GM21576 (cell line): ENCODE measurements around the gene NELFB.
"Not testable (repeated sequence)": the region's sequence is repeated elsewhere in the genome, so short reads cannot be mapped to it uniquely, and the experiment has no call there.

Experiments
- ATAC-seq: cut with Tn5 transposase; IDR thresholded peaks from one replicate; pipeline ENCODE4 v1.9.1; 2021; ENCODE audit warnings: mild to moderate bottlenecking, moderate library complexity; ENCODE audit not compliant: unreplicated experiment

The NELFB gene

DNA sequence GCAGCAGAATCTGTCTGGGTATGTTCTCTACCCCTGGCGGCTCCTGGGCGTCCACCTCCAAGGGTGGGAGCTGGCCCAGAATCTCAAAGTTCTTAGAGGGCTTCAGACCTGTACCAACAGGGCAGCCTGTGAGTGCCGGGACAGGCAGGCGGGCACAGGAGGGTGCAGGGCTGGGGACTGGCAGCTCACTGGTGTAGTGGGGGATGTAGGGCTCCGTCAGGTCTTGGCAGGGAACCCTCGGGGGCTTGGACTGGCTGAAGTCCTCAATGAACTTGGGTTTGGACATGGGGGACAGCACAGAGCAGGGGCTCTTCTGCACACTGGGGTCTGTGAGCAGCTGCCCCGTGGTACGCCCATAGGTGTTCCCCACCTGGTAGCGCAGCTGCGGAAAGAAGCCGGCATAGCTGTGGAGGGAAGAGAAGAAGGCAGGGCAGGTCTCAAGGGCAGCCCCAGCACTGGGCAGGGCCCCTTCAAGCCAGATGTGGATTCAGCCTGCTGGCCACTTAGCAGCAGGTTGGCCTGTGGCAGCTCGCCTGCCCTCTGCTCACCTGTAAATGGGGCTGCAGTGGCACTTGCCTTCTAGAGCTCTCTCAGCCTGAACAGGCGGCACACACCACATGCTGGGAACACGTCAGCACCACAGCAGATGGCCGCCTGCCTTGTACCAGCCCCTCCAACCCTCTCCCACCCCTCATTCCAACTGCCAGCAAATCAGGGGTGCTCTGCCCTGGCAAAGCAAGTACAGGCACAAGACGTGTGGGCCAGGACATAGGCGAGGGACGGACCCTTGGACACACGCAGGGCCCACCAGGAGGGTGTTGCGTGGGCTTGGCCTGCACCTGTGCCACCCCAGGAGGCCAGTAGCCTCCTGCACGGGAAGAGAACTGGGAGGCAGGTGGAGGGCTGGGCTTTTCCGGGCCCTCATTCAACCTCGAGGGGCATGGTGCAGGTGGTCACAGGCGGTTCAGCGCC, 9.4 kb upstream of the NELFB start:
- ATAC-seq = no peak

DNA sequence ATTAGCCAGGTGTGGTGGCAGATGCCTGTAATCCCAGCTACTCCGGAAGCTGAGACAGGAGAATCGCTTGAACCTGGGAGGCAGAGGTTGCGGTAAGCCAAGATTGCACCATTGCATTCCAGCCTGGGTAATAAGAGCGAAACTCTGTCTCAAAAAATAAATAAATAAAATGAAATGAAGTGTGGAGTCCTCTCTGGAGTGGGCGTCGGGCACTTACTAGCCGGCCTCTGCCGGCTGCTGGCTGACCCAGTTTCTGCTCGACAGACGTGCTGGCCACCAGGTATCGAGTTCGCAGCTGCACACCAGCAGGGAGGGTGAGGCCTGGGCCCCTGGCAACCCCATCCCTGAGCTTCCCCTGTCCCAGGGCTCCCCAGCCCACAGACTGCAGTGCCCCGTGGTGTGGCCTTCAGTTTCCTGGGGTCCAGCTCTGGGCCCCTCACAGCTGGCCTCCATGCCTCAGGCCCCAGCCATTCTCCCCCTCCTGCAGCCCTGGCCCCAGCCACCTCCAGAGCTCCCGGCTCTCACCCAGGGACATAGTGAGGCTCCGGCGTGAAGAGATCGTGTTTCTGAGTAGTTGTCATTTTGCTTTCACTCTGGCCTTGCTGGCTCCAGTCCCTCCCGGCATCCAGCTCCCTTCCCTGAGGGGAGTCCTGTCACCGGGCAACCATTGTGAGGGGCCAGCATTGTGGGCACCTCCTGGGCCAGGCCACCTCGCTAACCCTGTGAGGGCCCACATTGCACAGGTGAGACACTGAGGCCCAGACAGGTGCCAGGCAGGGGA, 7.8 kb upstream of the NELFB start:
- no peak for ATAC-seq

DNA sequence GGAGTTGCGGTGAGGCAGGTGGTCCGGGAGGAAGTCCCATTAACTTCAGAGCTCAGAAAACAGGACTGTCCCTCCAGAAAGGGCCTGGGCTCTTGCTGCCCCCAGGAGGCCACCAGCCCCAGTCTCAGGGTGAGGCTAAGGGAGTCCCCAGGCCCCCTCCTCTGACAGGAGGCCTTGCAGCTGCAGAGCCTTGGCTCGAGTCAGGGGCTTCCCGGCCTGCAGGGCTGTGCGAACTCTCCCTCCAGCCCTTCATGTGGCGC, 7.3 kb upstream of the NELFB start:
- ATAC-seq = no peak

DNA sequence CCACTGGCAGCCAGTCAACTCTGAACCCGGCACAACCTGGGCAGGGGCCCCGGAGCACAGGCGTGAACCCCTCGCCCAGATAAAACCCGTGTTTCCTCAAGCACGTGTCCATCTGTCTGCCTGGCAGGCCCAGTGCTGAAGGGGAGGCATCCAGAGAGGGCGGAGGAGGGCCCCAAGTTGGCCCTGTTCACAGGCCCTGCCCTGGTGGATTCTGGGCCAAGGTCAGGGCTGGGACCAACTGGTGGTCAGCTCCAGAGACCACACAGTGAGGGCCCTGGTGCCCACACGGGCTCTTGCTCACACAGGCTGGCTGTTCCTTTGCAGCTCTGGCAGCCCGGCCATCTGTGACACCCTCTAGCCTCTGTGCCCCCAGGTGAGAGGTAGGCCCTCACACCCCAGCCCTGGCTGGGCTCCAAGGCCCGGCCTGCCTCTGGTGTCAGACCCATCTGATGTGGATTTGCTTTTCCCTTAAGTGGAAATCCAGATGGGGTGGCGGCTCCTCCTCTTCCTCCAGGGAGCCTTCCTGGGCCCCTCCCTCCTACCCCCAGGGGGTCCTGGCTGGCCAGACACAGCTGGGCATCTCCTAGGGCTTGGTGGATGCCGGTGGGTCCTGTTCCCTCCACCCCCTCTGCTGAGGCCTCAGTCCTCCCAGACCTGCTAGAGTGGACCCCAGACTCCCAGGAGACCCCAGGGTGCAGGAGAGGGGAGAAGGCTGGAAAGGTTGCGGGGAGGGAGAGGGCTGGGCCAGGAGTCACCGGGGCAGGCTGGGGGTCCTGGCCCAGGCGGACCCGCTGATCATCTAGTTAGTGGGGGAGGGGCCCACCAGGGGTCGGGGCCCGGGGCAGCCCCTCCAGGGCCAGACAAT, 4.6 kb upstream of the NELFB start:
- no peak for ATAC-seq

DNA sequence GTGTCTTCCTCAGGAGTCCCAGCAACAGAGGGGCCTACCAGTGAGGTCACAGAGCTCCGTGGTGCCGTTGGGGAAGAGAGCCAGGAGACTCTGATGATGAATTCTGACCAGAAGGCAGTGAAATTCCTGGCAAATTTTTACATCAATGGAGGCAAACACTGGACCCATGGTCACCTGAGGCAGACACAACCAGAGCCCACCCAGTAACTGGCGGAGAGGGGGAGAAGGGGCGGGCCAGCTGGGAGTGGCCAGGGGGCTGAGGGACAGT, 4.0 kb upstream of the NELFB start, which contains the start of gene STPG3:
TSS of gene STPG3 (plus strand) at position 93 of the 268 bp plus-strand sequence. CDS start at position 94, 1 bp downstream.
- no peak for ATAC-seq

DNA sequence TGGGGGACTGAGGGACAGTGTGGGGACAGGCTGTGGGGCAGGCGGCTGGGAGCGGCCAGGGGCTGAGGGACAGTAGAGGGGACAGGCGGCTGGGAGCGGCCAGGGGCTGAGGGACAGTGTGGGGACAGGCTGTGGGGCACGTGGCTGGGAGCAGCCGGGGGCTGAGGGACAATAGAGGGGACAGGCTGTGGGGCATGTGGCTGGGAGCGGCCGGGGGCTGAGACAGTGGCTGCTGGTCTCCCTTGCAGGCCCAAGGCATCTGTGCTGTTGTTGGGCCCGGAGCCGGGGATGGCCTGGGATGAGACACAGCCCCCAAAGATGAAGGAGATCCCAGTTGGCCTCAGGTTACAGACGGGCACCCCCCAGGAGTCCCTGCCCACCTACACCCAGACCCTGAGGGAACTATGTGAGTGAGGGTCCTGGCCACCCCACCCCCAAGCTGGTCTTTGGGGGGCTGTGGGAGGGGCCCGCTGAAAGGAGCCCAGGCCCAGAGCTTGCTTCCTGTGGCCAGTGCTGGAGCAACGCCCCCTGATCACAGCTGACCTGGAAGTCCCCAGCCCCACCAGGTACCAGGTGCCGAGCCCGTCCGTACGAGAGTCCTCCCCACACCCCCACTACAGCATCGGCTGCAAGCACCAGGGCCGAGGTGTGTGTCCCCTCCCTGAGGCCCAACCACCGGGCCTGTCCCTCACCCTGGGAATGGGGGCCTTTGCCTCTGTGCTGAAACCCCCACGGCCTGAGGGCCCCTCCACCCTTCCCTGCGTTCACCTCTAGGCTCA, 3.4 kb upstream of the NELFB start:
- no peak for ATAC-seq

DNA sequence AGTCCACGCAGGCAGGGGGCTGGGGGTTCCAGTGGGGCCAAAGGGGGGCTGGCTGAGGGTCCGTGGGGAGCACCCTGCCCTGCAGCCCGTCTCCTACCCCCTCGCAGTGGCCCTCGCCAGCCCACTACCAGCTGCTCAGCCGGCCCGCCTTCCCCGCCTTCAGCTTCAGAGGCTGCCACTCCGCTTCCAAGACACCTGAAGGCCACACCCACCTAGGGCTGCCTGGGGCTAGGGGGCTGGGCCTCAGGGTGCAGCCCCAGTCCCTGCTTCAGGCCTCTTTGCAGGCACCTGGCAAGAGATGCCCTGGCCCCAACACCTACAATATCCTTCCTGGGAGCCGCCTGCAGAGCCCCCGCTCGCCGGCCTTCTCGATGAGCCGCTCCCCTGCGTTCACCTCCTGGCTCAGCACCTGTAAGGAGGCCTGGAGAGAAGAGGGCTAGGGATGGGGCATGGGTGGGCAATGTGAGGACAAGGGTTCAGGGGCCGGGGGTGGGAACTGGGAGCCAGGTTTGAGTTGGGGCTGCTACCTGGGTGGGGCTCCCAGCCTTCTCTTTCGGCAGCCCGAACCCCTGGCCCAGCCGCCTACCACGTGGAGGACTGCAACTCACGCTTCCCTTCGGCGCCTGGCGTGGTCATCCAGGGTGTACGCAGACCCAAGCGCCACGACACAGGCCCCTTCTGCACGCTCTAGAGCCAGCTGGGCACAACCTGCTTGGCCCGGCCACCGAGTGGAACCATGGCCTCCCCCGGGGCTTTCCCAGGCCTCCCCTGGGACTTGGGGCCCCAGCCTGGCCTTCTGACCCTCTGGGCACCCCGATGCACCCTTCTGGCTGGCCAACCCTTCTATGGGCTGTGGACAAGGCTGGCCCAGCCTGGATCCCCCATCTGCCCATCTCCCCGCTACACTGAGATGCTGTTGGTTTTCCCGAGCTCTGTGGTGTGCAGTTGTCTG, 2.3 kb upstream of the NELFB start:
- ATAC-seq = no peak

DNA sequence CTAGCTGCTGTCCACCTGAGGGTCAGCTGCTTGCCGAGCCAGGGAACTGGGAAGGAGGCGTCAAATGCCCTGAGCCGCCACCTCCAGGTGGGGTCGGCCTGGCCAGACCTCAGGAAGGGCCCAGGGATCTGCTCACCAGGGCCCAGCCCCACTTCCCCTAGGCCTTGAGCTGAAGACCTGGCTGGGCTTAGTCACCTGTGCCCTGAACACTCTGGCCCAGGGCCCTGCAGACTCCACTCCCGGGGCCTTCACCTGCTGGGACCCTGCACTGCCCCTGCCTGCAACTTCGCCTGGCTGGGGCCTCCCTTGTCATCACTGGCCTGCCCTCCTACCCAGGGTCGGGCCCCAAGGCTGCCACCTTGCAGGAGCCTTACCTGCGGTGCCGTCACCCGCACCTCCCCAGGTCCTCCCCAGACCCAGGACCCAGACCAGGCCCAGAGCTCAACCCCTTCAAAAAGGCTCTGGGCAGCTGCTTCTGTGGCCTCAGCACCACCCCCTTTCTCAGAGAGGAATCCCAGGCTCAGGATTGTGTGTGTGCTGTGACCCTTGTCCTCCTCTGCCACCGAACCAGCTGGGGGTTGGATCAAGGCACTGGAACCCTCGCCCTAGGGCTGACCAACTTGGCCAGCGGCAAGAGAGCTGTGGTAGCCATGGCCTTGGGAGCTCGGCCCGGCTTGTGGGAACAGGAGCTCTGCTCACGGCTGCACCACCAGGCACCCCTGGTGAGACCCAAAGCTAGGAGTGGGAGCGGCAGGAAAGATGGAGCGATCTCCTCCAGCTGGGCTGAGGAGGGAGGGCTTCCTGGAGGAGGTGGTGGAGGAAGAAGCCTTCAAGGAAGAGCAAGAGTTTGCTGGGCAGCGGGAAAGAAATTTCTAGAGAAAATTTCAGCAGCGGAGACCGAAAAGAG, 1.2 kb upstream of the NELFB start:
- no peak for ATAC-seq

DNA sequence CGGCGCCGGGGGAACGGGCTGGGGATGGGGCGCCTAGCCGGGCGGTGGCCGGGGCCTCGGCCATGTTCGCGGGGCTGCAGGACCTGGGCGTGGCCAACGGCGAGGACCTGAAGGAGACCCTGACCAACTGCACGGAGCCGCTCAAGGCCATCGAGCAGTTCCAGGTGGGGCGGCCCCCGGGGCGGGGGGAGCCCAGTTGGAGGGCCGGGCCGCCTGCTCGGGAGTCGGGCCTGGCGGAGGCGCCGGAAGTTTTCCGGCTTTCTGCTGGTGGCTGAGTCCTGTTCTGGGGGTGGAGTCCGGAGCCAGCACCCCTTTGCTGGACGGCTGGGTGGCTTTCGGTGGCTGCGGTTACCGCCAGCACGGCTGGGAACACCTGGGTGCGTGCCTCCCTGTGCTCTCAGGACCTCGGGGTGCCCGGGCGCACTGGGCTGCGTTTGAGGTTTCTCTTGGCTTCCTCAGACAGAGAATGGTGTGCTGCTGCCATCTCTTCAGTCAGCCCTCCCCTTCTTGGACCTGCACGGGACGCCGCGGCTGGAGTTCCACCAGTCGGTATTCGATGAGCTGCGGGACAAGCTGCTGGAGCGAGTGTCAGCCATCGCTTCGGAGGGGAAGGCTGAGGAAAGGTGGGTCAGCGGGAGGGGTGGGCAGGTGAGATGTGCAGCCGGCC, 454 bp downstream of the NELFB start:
- no peak for ATAC-seq

DNA sequence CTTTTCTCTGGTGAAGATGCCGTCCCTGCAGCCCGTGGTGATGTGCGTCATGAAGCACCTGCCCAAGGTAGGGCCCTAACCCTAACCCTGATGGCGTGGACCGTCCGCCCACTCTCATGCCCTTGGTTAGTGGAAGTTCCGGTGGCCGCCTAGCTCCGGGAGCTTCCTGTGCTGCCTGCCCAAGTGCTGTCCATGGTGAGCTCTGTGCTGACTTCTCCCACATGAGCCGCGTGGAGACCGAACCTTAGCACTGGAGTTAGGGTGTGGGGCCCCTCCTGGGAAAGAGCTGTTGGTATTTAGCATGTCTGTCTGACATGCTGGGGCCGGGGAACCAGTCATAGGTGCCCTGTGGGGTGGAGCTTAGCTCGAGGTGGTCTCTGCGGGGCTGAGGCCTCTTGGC, 1.2 kb downstream of the NELFB start:
- ATAC-seq = no peak

DNA sequence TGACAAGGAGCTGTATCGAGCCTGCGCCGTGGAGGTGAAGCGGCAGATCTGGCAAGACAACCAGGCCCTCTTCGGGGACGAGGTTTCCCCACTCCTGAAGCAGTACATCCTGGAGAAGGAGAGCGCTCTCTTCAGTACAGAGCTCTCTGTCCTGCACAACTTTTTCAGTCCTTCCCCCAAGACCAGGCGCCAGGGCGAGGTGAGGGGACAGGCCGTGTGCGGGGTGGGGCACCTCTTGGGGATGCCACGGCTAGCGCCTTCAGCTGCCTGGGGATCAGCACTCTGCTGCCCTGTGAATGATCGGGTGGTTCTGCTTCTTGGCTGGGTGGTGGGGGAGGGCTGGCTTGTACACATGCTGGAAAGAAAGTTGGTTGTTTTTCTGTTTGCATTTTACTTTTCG, 1.7 kb downstream of the NELFB start:
- no peak for ATAC-seq

DNA sequence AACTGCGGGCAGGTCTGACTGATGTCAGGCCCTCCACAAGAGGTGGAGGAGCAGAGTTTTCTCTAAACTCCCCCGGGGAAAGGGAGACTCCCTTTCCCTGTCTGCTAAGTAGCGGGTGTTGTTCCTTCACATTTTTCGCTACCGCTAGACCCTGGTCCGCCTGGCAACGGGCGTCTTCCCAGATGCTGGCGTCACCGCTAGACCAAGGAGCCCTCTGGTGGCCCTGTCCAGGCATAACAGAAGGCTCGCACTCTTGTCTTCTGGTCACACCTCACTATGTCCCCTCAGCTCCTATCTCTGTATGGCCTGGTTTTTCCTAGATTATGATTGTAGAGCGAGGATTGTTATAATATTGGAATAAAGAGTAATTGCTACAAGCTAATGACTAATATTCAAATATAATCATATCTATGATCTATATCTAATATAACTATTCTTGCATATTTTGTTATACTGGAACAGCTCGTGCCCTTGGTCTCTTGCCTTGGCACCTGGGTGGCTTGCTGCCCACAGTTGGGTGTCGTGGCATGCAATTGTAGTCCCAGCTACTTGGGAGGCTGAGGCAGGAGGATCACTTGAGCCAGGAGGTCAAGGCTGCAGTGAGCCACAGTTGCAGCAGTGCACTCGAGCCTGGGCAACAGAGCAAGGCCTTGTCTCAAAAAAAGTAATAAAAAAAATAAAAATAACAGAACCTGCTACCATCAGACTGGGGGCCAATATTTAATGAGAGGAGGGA, 7.2 kb downstream of the NELFB start:
- not testable (repeated sequence) for ATAC-seq

DNA sequence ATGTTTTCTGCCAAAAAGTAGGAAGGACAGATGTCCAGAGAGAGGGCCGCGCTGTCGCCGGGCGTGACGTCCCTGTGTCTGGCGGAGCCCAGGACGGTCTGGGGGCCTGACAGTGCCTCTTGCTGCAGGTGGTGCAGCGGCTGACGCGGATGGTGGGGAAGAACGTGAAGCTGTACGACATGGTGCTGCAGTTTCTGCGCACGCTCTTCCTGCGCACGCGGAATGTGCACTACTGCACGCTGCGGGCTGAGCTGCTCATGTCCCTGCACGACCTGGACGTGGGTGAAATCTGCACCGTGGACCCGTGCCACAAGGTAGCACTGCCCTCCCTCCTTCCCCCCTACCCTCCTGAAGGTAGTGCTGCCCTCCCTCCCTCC, 7.8 kb downstream of the NELFB start:
- ATAC-seq = no peak

DNA sequence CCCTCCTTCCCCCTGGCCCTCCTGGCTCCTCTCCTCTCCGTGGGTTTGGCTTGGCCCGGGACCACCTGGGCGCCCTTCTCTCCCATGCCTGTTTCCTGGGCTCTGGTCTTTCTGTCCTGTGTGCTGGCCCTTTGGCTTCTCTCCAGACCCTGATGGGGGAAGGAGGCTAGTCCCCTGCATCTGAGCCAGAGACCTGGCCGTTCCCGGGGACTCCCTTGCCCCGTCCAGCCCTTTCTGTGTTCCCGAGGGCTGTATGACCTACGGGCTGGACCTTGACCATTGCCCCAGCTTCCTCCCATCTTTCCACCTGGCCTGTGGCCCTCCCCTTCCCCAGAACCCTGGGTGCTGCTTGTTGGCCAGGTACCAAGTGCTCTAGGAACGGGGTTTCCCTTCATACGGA, 8.4 kb downstream of the NELFB start:
- ATAC-seq = no peak

DNA sequence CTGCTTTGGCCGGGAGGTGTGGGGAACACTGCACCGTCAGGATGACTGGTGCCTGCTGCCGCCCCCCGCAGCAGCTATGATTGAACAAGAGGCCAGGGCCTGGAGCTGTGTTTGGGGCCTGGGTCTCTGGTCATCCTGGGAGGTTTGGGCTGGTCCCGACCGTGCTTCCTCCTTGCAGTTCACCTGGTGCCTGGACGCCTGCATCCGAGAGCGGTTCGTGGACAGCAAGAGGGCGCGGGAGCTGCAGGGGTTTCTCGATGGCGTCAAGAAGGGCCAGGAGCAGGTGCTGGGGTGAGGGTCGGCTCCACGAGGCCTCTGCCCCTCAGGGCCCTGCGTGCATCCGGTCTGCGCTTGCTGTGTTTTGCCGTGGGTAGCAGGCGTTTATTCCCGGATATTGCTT, 8.9 kb downstream of the NELFB start:
- ATAC-seq = no peak

DNA sequence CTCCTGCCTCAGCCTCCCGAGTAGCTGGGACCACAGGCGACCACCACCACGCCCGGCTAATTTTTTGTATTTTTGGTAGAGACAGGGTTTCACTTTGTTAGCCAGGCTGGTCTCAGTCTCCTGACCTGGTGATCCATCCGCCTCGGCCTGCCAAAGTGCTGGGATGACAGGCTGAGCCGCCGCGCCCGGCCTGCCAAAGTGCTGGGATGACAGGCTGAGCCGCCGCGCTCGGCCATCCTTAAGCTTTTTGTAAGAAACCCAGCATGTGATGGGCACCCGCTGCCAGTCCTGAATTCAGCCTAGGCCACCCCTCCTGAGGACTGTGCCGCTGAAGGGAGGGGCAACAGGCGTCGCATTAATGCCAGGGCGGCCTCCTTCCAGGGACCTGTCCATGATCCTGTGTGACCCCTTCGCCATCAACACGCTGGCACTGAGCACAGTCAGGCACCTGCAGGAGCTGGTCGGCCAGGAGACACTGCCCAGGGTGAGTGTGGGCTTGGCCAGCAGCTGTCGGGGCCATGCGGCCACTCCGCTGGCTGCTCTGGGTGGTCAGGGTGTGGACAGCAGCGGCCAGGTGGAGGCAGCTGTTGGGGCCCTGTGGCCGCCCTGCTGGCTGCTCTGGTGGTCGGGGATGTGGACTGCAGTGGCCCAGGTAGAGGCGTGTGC, 10.5 kb downstream of the NELFB start:
- no peak for ATAC-seq

DNA sequence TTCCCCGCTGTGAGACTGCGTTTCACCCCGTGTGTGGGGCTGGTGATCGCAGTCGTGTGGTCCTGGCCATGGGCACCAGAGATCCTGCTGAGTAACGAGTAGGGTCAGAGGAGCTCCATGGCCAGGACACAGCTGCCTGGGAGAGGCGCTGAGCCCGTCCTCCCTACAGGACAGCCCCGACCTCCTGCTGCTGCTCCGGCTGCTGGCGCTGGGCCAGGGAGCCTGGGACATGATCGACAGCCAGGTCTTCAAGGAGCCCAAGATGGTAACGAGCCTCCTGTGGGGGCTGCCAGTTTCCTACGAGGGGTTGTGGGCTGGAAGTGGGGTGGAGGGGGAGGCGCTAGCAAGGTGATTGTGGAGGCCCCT, 11.0 kb downstream of the NELFB start:
- ATAC-seq = no peak
